GM13977 (cell line): ENCODE measurements around the gene ZSWIM8.
"Not testable (repeated sequence)": the region's sequence is repeated elsewhere in the genome, so short reads cannot be mapped to it uniquely, and the experiment has no call there.

Experiments
- DNase-seq: peaks from one replicate; pipeline ENCODE4 v3.0.0; 2012; ENCODE audit warnings: low spot score
- CTCF ChIP-seq: IDR thresholded peaks from 2 replicates; pipeline ENCODE4 v1.5.1; 2012; ENCODE audit warnings: mild to moderate bottlenecking, control low read depth; ENCODE audit not compliant: insufficient read depth; ENCODE audit errors: extremely low read depth, missing control alignments
- in situ Hi-C: fragments of 300-500 bp; cut with MboI; formaldehyde crosslinking; loops from one replicate; pipeline ENCODE4 v1.12.0; 2022; ENCODE audit warnings: low sequenced_read_pairs, low pct_unique_long_range_greater_than_20kb, mixed read lengths, inconsistent platforms; ENCODE audit not compliant: unreplicated experiment

Gene ZSWIM8

GRCh38 chr10:73785211-73785720 is at the start of gene ZSWIM8:
Gene ZSWIM8 (plus strand): TSS chr10:73785606. CDS start chr10:73785879, 273 bp downstream.
- peak; percentile 94 for DNase-seq
- no peak for TF ChIP-seq CTCF
- in situ Hi-C loops: no loop called here

GRCh38 chr10:73740501-73741254 is 44.7 kb upstream of the ZSWIM8 start:
- DNase-seq: not testable (repeated sequence)
- in situ Hi-C loops: loop anchor here (25.0 kb wide), 1 partner anchor 203 kb away; no protein-coding TSS in a partner anchor

DNA sequence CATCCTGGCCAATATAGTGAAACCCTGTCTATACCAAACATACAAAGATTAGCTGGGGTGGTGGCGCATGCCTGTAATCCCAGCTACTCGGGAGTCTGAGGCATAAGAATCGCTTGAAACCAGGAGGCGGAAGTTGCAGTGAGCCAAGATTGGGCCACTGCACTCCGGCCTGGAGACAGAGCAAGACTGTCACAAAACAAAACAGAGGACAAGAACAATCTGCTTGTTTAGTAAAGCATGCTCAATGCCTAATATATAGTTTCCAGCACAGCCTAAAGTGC is 43.0 kb upstream of the ZSWIM8 start:
- in situ Hi-C loops: loop anchor here (25.0 kb wide), 1 partner anchor 205 kb away; no protein-coding TSS in a partner anchor
- DNase-seq: no peak
- TF ChIP-seq CTCF: no peak

DNA sequence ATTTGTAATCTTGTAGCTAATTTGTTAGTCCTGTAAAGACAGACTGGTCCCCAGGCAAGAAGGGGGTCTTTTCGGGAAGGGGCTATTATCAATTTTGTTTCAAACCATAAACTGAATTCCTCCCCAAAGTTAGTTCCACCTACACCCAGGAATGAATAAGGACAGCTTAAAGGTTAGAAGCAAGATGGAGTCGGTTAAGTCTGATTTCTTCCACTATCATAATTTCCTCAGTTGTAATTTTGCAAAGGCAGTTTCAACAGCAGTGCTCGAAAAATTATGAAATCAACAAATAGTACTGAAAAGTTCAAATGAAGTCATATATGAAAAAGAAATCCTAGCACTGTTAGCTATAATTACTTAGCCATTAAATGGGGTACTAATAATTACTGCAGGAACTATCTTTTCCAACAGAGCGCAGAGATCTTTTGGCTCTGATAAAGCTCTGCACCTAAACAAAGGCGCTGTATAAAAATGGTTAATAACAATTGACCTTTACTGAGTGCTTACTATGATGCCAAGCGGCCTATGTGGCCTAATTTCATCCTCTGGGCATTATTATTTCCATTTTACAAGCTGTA is 42.0 kb upstream of the ZSWIM8 start:
- no peak for DNase-seq
- TF ChIP-seq CTCF: no peak
- in situ Hi-C loops: loop anchor here (25.0 kb wide), 1 partner anchor 206 kb away; no protein-coding TSS in a partner anchor

DNA sequence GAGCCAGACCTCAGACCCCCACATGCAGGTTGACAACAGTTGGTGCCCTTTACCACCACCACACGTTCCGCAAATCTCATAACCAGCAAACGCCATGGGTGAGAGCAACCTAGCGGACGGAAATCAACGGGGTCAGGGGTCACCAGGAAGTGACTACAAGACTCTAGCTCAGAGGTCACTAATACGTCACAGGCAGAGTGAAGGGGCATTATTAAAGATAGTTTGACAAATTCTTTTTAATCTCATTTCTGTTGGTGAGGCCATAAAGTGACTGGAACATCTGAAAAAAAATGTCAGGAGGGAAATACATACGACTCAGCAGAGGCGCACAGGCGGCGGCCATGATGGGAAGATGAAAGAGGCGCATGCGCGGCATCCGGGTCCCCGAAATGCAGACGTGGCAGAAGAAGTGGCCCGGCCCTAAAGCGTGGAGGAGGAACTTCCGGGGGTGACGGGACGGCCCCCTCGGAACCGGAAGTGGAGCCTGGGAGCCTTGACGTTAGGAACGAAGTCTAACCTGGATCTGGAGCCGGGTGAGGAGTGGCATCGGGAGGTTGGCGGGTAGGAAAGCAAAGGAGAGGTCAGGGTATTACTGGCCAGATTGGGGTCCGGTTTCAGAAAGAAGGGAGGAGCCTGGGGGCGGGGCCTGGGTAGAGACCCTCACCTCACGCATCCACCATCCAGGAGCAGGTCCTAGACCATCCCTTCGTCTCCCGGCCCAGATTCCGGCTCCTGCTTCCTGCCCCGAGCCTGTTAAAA is 41.3 kb upstream of the ZSWIM8 start, which contains the start of gene SEC24C:
Gene SEC24C (plus strand): TSS at position 468 of the 759 bp plus-strand sequence. CDS start 2,461 bp downstream, outside the sequence.
- in situ Hi-C loops: loop anchor here (25.0 kb wide), 1 partner anchor 207 kb away; no protein-coding TSS in a partner anchor
- peak; percentile 91 for DNase-seq
- TF ChIP-seq CTCF: no peak

DNA sequence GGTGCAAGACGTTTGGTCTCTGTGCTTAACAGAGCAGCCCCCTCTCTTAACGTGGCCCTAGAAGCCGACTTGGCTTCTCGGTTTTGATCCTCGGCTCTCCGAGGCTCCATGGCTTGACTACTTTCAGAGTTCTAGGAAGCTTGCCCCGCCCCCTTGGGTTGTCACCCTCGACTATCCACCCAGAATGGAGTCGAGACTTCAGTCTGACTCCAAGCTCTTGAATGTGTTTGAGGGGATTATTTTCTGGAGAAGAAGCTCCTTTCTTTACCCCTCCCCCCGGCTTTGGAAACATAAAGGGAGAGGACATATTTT is 40.8 kb upstream of the ZSWIM8 start:
- in situ Hi-C loops: loop anchor here (25.0 kb wide), 1 partner anchor 207 kb away; no protein-coding TSS in a partner anchor
- no peak for DNase-seq

More for the DNA sequence above, 40.8 kb upstream of the ZSWIM8 start:
- no peak for TF ChIP-seq CTCF
